ENCODE data around the gene MRPL12. TPM values are rescaled to one million over a fixed set of nuclear protein-coding genes. Genes with fewer than 3 reads are reported as not detected.

MRPL12 gene
- polyA plus RNA-seq, 3 donors = 21.2 to 57.0 (median 38.3) TPM

GRCh38 chr17:81672504-81672903 lies 30.7 kb upstream of the MRPL12 start:
- H3K27ac ChIP-seq (ENCODE audit: low read depth in 1 of 2, low read length in 2 of 2) = no peak overlapping the region
- 98% methylated on average over 14 of the region's 18 CpGs for WGBS (ENCODE audit: insufficient coverage)
- H3K9me3 ChIP-seq (replicated peaks in 1 of 2; ENCODE audit: control insufficient read depth in 1 of 2, insufficient read depth in 1 of 2, low read length in 2 of 2) = no peaks in the 10 kb centered on the region
- peaks cover 9% of the 10 kb centered on the region for H3K4me1 Mint-ChIP-seq
- H3K9me3 Mint-ChIP-seq = peaks cover 0 to 3% (median 0%) of the 10 kb centered on the region in 7 donors
- H3K27me3 ChIP-seq (ENCODE audit: control insufficient read depth in 2 of 2, insufficient read depth in 2 of 2, low read length in 2 of 2) = no peaks in the 10 kb centered on the region
- H3K36me3 ChIP-seq (replicated peaks in 1 of 2; ENCODE audit: control insufficient read depth in 1 of 2, insufficient read depth in 2 of 2, low read length in 2 of 2) = peaks cover 43 to 69% of the 10 kb centered on the region in 2 donors
- H3K4me3 ChIP-seq (replicated peaks in 1 of 3; ENCODE audit: low read depth in 2 of 3, low read length in 3 of 3) = no peak overlapping the region
- peaks cover 5% of the 10 kb centered on the region for H4K20me1 ChIP-seq (ENCODE audit: insufficient read depth, low read length)
- intact Hi-C loops (cut with micrococcal nuclease) = no loop called here
- peak overlapping the region in 1 of 7 donors; percentile 64 for H3K27ac Mint-ChIP-seq
- no peak for DNase-seq
- H3K79me2 ChIP-seq (ENCODE audit: insufficient read depth, low read length) = peaks cover 27% of the 10 kb centered on the region
- H3K9ac ChIP-seq (ENCODE audit: insufficient read depth, low read length, poor library complexity, severe bottlenecking) = no peak overlapping the region
- no peak for TF ChIP-seq CTCF (IDR thresholded peaks at IDR 0.05)
- peaks cover 0 to 2% (median 0%) of the 10 kb centered on the region in 3 donors for H3K27me3 Mint-ChIP-seq (ENCODE audit: low read depth in 3 of 3)
- no peak overlapping the region for H2AFZ ChIP-seq (ENCODE audit: insufficient read depth, low read depth, low read length, poor library complexity, severe bottlenecking)
- peaks cover 7 to 11% of the 10 kb centered on the region in 2 donors for H3K4me1 ChIP-seq (ENCODE audit: control insufficient read depth in 1 of 2, insufficient read depth in 2 of 2, low read length in 2 of 2)
- H3K4me2 ChIP-seq (replicated peaks; ENCODE audit: extremely low read depth, low read length, poor library complexity, severe bottlenecking) = no peak overlapping the region
- no peak overlapping the region for H3K4me3 Mint-ChIP-seq
- H3K36me3 Mint-ChIP-seq = peaks cover 46 to 77% of the 10 kb centered on the region in 2 donors

- H3K9me3 ChIP-seq (replicated peaks in 1 of 2; ENCODE audit: control insufficient read depth in 1 of 2, insufficient read depth in 1 of 2, low read length in 2 of 2) = no peaks in the 10 kb centered on the region
- Mint-ChIP-seq H3K4me3 (no peak overlapping the region), H3K27me3 (ENCODE audit: low read depth in 3 of 3) (no peaks in the 10 kb centered on the region), H3K27ac (no peak overlapping the region), H3K36me3 (peaks cover 42 to 73% of the 10 kb centered on the region in 2 donors), H3K9me3 (peaks cover 0 to 3% (median 0%) of the 10 kb centered on the region in 7 donors), H3K4me1 (peaks cover 4% of the 10 kb centered on the region)
- H3K4me3 ChIP-seq (replicated peaks in 1 of 3; ENCODE audit: low read depth in 2 of 3, low read length in 3 of 3) = no peak overlapping the region
- 85% methylated on average over 8 of the region's 16 CpGs for WGBS (ENCODE audit: insufficient coverage)
- peaks cover 5% of the 10 kb centered on the region for H4K20me1 ChIP-seq (ENCODE audit: insufficient read depth, low read length)
- no peak overlapping the region for H3K4me2 ChIP-seq (replicated peaks; ENCODE audit: extremely low read depth, low read length, poor library complexity, severe bottlenecking)
- peaks cover 43 to 69% of the 10 kb centered on the region in 2 donors for H3K36me3 ChIP-seq (replicated peaks in 1 of 2; ENCODE audit: control insufficient read depth in 1 of 2, insufficient read depth in 2 of 2, low read length in 2 of 2)
- H3K79me2 ChIP-seq (ENCODE audit: insufficient read depth, low read length) = peaks cover 22% of the 10 kb centered on the region
- intact Hi-C loops (cut with micrococcal nuclease) = no loop called here
- no peak for TF ChIP-seq CTCF (IDR thresholded peaks at IDR 0.05)
- peaks cover 2 to 6% of the 10 kb centered on the region in 2 donors for H3K4me1 ChIP-seq (ENCODE audit: control insufficient read depth in 1 of 2, insufficient read depth in 2 of 2, low read length in 2 of 2)
- DNase-seq = no peak
- H2AFZ ChIP-seq (ENCODE audit: insufficient read depth, low read depth, low read length, poor library complexity, severe bottlenecking) = no peak overlapping the region
- H3K9ac ChIP-seq (ENCODE audit: insufficient read depth, low read length, poor library complexity, severe bottlenecking) = no peak overlapping the region
- no peaks in the 10 kb centered on the region for H3K27me3 ChIP-seq (ENCODE audit: control insufficient read depth in 2 of 2, insufficient read depth in 2 of 2, low read length in 2 of 2)
- no peak overlapping the region for H3K27ac ChIP-seq (ENCODE audit: low read depth in 1 of 2, low read length in 2 of 2)
These were observed 30.2 kb upstream of the MRPL12 start for GRCh38 chr17:81672954-81673353.

Data from CD14-positive monocyte (primary cell).